T-helper 1 cell (primary cell): ENCODE data around the gene SEC24D.

Experiments
- DNase-seq, 5 donors: peaks; one replicate each; pipeline ENCODE4 v3.0.0-alpha.2; 2012 to 2020

The SEC24D gene

DNA sequence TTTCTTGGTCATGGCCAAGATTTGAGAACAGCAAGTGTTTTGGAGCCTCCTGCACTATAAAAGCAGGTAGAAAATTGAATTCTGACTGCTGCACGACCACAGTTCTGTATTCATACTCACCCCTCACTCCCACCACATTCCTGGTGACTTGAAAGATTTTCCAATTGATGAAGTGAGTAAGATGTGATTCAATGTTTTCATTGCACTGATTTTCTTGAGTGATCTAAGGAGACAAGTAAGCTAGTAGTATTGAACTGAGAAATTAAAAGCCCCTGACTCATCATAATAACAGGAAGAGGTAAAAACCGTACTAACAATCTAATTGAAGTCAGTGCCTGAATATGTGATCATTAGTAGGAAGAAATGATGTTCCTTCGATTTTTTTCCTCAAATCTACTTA, 6.1 kb upstream of the SEC24D start:
- no peak for DNase-seq

- DNase-seq = no peak
Observed at GRCh38 chr4:118839221-118839927, 3.4 kb upstream of the SEC24D start.

GRCh38 chr4:118837121-118837507, 1.2 kb upstream of the SEC24D start:
- no peak for DNase-seq

- DNase-seq = peak; percentile 18 to 66 (median 39)
Observed at GRCh38 chr4:118836301-118837120, 585 bp upstream of the SEC24D start.

DNA sequence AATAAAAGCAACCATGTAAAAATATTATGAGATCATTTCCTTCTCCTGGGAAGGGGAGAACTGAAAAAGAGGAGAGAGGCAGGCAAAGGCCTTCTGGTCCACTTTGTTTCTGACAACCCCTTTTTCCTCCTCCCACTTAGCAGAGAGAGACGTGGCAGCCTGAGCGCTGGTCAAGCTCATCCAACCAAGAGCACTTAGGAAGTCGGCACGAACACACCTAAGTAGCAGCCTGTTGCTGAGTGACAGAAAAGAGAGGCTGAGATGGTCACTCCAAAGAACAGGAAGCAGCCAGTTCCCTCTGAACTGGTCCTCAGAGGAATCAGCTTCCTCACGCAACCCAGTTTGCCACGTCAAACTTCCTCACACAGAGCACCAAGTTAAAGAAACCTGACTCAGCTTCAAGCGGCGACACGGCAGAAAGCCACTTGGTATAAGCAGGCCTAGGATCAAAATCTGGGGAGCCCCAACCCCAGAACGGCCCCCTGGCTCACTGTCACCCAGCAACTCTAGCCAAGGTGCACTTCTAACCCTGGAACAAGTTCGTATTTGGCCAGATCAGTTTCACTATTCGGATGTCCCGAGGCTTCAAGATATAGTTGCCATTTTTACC, 861 bp downstream of the SEC24D start:
- DNase-seq = peak in 4 of 5 donors; percentile 10 to 60 (median 22)

GRCh38 chr4:118834070-118834469, 1.9 kb downstream of the SEC24D start:
- no peak for DNase-seq

GRCh38 chr4:118833192-118833820, 2.6 kb downstream of the SEC24D start:
- no peak for DNase-seq

DNA sequence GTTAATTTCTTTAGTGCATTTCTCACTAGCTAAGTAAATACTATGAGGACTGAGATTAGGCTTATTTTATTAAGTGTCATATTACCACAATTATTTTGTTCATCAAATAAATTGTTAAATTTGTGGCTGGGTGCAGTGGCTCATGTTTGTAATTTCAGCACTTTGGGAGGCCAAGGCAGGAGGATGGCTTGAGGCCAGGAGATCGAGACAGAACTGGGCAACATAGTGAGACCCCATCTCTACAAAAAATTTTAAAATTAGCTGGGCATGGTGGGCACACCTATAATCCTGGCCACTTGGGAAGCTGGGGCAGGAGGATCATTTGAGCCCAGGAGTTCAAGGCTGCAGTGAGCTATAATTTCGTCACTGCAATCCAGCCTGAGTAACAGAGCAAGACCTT, 6.8 kb downstream of the SEC24D start:
- DNase-seq = no peak

- DNase-seq = peak in 1 of 5 donors; percentile 8
Observed at GRCh38 chr4:118826723-118827444, 9.0 kb downstream of the SEC24D start.

GRCh38 chr4:118825799-118826198, 10.1 kb downstream of the SEC24D start:
- DNase-seq = peak in 1 of 5 donors; percentile 13

DNA sequence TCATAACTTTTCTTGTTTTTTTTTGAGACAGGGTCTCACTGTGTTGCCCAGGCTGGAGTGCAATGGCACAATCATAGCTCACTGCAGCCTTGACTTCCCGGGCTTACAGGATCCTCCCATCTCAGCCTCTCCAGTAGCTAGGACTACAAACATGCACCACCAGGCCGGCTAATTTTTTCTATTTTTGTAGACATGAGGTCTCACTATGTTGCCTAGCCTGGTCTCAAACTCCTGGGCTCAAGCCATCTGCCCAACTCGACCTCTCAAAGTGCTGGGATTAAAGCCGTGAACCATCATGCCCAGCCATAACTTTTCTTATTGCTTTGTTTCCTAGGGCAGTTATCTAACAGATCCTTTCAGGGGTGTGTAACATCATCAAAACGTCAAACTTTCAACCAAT, 11.8 kb downstream of the SEC24D start:
- no peak for DNase-seq

DNA sequence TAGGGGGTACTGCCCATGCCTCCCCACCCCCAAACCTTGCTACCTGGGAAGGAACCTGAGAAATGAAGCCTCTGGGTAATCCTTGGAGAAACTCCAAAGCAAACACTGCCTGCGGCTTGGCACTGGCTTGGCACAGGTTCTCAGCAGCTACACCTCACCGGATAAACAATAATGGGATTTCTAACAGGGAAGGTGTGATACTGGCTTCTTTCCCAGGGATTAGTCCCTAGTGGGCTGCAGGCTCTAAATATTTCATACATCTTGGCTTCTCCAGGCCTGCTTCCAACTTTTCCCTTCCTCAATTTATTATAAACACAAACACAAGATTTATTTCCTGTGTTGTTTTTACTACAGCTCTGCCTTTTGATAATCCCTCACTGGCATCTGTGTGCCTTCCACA, 12.5 kb downstream of the SEC24D start:
- DNase-seq = no peak

- no peak for DNase-seq
Observed at GRCh38 chr4:118821590-118822293, 14.2 kb downstream of the SEC24D start.

- no peak for DNase-seq
Observed at GRCh38 chr4:118817178-118817930, 18.6 kb downstream of the SEC24D start.

GRCh38 chr4:118816538-118817177, 19.3 kb downstream of the SEC24D start:
- DNase-seq = no peak

GRCh38 chr4:118814891-118815290, 21.0 kb downstream of the SEC24D start:
- DNase-seq = no peak

DNA sequence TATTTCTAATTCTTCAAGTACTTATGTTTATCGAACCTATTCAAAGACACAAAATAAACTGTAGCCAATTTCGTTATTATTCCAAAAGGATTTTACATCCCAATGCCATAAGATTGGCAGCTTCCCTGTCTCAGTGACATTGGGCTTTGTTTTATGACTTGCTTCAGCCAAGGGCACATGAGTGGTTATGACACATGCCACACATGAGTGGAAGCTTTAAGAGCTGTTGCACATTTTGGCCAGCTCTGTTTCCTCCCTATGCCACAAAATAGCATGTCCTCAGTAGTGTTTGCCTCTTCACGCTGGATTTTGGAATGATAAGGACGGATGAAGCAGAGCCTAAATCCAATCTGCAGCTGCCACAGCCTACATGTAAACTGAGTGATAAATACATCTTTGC, 21.9 kb downstream of the SEC24D start:
- DNase-seq = no peak

DNA sequence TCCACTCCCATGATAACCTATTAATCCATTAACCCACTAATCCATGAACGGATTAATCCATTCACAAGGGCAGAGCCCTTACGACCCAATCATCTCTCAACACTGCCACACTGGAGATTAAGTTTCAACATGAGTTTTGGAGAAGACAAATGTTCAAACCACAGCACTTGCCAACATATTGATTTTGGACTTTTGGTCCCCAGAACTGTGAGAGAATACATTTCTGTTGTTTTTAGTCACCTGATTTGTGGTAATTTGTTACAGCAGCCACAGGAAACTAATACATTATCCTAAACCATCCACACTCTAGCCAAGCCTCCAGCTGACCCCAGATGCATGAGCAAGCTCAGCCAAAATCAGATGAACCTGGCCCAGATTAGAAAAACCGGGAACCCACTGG, 22.4 kb downstream of the SEC24D start:
- DNase-seq = no peak

- no peak for DNase-seq
Observed at GRCh38 chr4:118811832-118812231, 24.1 kb downstream of the SEC24D start.

GRCh38 chr4:118810991-118811764, 24.7 kb downstream of the SEC24D start:
- no peak for DNase-seq
